ENCODE results near the gene SLC16A1.
"Not testable (repeated sequence)": the region's sequence is repeated elsewhere in the genome, so short reads cannot be mapped to it uniquely, and the experiment has no call there.

Gene SLC16A1

GRCh38 chr1:112923234-112923958, 32.6 kb downstream of the SLC16A1 start:
- DNase-seq: no peak

GRCh38 chr1:112911506-112912220, 44.3 kb downstream of the SLC16A1 start:
- DNase-seq: no peak

DNA sequence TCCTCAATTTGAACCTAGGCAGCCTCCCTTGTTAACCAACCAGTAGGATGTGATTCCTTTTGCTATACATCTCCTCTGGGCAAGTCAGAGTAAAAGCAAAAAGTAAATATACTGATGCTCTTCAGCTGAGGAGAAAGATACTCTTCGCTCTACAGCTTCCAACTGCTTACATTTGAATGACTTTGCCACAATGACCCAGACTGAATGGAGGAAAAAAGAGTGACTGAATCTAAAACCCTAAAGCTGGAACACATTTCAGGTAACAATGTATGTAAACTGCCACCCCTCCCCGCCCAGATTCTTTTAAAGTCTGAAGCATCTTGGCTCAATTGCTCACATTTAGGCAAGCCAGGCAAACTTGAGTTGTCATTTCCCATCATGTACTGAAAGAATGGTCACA, 46.1 kb downstream of the SLC16A1 start:
- DNase-seq: no peak

- peak; percentile 52 for DNase-seq
Observed at GRCh38 chr1:112906150-112906698, 49.8 kb downstream of the SLC16A1 start.

DNA sequence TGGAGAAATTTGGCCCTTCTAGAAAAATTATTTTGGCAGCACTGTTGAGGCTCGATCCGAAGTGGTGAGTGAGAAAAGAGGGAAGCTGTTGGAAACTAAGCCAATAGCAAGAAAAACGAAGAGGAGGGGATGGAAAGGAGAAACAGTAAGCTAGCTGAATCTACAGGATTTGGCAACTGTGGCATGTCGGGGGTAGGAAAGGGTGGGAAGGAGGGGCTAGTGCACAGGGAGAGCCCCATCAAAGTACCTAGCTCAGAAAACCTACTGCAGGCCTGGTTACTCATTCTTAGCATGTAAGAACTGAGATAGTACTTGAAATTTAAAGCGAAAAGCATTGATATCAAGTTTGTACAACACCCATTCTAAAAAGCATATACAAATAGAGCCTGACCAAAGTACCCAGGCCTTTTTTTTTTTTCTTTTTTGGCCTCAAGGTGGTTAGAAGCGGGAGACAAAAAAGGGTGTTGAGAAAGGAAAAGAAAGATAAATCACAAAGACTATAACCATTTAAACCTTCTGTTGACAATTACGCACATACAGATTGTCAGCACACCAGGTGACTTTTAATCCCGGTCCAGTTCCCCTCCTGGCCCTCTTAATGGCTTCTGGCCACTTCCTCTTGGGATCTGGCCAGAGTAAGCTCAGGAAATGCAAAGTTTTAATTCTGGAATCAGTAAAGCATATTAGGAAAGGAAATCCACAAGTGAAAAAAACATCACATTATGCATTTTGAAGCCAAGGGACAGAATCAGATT, 50.4 kb downstream of the SLC16A1 start:
- peak; percentile 22 for DNase-seq

GRCh38 chr1:112904831-112905261, 51.1 kb downstream of the SLC16A1 start:
- no peak for DNase-seq

DNA sequence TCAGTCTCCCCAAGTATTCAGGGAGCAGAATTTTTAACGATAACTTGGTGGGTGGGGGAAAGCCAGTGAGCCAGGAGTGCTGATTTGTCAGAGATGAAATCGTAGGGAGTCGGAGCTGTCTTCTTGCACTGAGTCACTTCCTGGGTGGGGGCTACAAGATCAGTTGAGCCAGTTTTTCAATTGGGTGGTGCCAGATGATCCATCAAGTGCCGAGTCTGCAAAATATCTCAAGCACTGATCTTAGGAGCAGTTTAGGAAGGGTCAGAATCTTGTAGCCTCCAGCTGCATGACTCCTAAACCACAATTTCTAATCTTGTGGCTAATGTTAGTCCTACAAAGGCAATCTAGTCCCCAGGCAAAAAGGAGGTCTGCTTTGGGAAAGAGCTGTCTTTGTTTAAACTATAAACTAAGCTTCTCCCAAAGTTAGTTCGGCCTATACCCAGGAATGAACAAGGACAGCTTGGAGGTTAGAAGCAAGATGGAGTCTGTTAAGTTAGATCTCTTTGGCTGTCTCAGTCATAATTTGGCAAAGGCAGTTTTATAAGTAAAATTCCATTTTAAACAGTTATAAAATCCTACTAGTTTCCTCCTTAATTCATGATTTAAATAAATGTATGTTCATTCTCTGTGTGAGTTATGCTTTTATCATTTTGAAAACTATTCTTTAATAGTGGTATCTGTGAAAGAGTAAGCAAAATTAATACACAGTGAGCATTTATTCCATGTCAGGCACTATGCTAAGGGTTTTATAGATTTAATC, 51.7 kb downstream of the SLC16A1 start:
- no peak for DNase-seq

GRCh38 chr1:112902221-112902620, 53.8 kb downstream of the SLC16A1 start:
- no peak for DNase-seq

- DNase-seq: no peak
Observed at GRCh38 chr1:112901387-112901786, 54.6 kb downstream of the SLC16A1 start.

- no peak for DNase-seq
Observed at GRCh38 chr1:112896783-112897182, 59.2 kb downstream of the SLC16A1 start.

- no peak for DNase-seq
Observed at GRCh38 chr1:112894561-112895011, 61.4 kb downstream of the SLC16A1 start.

GRCh38 chr1:112894010-112894292, 62.0 kb downstream of the SLC16A1 start:
- no peak for DNase-seq

- DNase-seq: no peak
Observed at GRCh38 chr1:112893288-112894009, 62.5 kb downstream of the SLC16A1 start.

GRCh38 chr1:112889906-112890305, 66.1 kb downstream of the SLC16A1 start:
- not testable (repeated sequence) for DNase-seq

DNA sequence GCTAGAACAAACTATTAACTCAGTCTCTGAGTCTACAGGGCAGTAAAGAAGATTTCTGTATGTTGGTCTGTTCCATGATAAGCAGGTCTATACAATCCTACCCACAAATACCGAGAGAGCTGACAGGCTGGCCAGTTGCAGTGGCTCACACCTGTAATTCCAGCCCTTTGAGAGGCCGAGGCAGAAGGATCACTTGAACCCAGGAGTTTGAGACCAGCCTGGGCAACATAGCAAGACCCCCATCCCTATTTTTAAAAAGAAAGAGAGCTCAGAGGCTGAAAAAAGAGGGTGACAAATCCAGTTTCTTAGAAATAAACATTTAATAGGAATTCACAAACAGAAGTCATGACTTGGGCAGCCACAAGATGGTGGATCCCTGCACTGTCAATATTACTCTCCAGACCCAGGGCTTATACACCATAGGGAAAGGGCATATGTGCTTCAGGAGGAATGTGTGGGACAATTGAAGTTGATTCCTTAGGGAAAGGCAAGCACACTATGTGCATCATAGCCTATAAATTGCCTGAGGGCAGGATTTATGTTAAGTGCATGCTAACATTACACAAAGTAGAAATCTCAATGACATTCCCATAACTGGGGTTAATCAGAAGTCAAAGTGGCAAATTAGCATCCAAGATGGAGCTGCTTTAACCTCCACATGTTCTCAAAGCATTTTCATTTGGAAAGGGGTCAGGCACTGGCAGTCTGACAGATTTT, 66.8 kb downstream of the SLC16A1 start:
- no peak for DNase-seq

GRCh38 chr1:112888630-112889029, 67.4 kb downstream of the SLC16A1 start:
- DNase-seq: peak; percentile 64

DNA sequence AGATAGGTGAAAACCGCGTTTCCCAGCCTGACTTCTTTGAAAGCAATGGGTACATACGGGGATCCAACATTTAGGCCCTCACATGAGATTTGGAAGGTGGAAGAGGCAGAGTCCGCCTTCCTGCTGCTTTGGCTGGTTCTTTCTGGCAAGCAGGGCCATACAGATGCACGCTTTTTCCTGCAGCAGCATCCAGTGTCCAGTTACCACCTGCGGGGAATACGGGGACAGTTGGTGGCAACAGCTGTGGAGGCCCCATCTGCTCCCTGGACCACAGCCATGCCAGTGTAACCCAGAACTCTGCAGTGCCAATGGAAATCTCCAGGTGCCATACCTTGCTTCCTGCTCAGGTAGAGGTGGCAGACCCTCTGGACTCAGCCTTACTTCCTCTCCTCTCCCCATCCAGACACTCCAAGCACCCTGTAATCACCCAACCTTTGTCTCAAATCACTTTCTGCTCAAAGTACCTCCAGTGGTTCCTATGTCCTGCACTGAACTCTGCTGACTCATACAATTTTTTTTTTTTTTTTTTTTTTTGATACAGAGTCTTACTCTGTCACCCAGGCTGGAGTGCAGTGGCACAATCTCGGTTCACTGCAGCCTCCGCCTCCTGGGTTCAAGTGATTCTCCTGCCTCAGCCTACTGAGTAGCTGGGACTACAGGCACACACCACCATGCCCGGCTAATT, 68.3 kb downstream of the SLC16A1 start:
- DNase-seq: no peak

- DNase-seq: not testable (repeated sequence)
Observed at GRCh38 chr1:112884996-112885395, 71.0 kb downstream of the SLC16A1 start.

DNA sequence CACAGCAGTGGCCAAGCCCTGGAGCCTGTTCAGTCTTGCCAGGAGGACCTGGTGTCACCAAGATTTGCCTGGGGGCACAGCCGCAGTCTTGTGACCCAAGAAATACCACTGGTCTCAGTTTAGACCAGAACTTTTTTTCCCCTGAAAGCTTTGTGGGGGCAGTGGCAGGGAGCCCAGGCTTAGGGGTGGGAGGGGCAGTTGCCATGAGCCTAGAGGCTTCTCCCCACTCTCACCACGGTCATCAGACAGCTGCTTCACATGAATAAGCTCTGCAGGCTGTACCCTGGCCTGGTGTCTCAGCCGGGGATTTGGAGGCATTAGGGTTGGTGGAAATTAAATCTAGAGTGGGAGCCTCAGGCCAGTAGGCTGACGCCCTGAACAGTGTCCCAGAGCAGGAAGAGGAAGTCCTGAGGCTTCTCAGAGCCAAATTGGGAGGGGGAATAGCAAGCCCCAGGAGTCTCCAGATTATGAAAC, 73.7 kb downstream of the SLC16A1 start:
- peak; percentile 90 for DNase-seq

- DNase-seq: no peak
Observed at GRCh38 chr1:112881742-112882127, 74.3 kb downstream of the SLC16A1 start.

DNA sequence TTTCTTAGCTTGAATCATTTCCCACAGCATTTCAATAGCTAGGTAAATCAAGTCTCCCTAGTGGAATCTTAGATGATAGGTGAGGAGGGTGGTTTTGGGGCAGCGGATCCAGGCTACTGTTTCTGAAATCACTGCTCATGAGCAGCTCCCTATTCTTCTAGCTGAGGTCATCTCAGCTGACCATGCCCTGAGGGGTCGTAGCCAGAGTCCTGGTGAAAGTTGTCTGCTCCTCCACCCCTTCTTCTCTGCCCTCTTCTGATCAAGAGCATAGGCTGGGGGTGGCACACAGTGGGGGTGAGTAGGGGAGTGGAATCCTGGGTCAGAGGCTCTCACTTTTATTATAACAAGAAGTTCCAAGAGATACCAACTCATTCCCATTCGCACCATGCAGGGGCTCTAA, 76.2 kb downstream of the SLC16A1 start:
- DNase-seq: no peak

Measured in NCI-H82 (cell line).